Sciatic nerve (tissue), 2 donors: ENCODE data around the gene PLK3. TPM values are rescaled to one million over a fixed set of nuclear protein-coding genes. Genes with fewer than 3 reads are reported as not detected.
"Not testable (repeated sequence)": the region's sequence is repeated elsewhere in the genome, so short reads cannot be mapped to it uniquely, and the experiment has no call there.

Experiments used
- ATAC-seq: fragments of 200-7000 bp; cut with Tn5 transposase; one replicate; pipeline ENCODE4 v1.9.1; 2020; ENCODE audit warnings: mild to moderate bottlenecking, moderate library complexity
- DNase-seq: peaks from one replicate; pipeline ENCODE4 v3.0.0-alpha.2; 2020; ENCODE audit warnings: low spot score
- intact Hi-C: fragments of 100-400 bp; cut with DNase I; formaldehyde crosslinking; loops from one replicate; pipeline ENCODE4 v1.14.2; 2022
- total RNA-seq: library from RNA; stranded (reverse); fragmentation: NEBNext Ultra II Directional; extraction: Animal tissue kit (Norgen Biotek cat#: 25700); gene quantifications from one replicate; pipeline ENCODE4 v1.2.1, GENCODE V29; 2021
- donor health status: DM: no; HTN: no; CAD: no.
- donor health status: DM: no; HTN: no; CAD: no.

PLK3 gene
- 26.1 TPM for total RNA-seq

- intact Hi-C loops: no loop called here
- DNase-seq (peak; percentile 99), ATAC-seq (peak; percentile 97)
Observed at GRCh38 chr1:44799770-44800584, at the start of gene PLK3. Gene PLK3 (plus strand): TSS chr1:44800377. CDS start chr1:44800464, 87 bp downstream.

- no peak for DNase-seq
- no peak for ATAC-seq
Observed at GRCh38 chr1:44757420-44757819, 42.8 kb upstream of the PLK3 start.

GRCh38 chr1:44759077-44759476 is 41.1 kb upstream of the PLK3 start:
- no peak for ATAC-seq
- DNase-seq: no peak
- intact Hi-C loops: no loop called here

More at GRCh38 chr1:44757420-44757819, 42.8 kb upstream of the PLK3 start:
- intact Hi-C loops: no loop called here

GRCh38 chr1:44760876-44761275 is 39.3 kb upstream of the PLK3 start:
- ATAC-seq: no peak

GRCh38 chr1:44766421-44766820 is 33.8 kb upstream of the PLK3 start:
- ATAC-seq, DNase-seq, intact Hi-C loops: not testable (repeated sequence)

More at GRCh38 chr1:44760876-44761275, 39.3 kb upstream of the PLK3 start:
- intact Hi-C loops: no loop called here
- no peak for DNase-seq

GRCh38 chr1:44775078-44775929 is 24.9 kb upstream of the PLK3 start, which contains the start of gene RPS8:
Gene RPS8 (plus strand): TSS chr1:44775540. CDS start chr1:44775597, 57 bp downstream.
- DNase-seq (peak; percentile 95), ATAC-seq (peak; percentile 95)
- intact Hi-C loops: no loop called here

GRCh38 chr1:44775930-44776729 is 24.0 kb upstream of the PLK3 start:
- intact Hi-C loops: no loop called here
- peak; percentile 6 for ATAC-seq

GRCh38 chr1:44776730-44777068 is 23.5 kb upstream of the PLK3 start:
- intact Hi-C loops: no loop called here
- ATAC-seq (no peak), DNase-seq (no peak)

More at GRCh38 chr1:44775930-44776729, 24.0 kb upstream of the PLK3 start:
- DNase-seq: peak; percentile 67

GRCh38 chr1:44777547-44777946 is 22.6 kb upstream of the PLK3 start:
- ATAC-seq (no peak), DNase-seq (no peak)
- intact Hi-C loops: no loop called here

GRCh38 chr1:44777969-44778635 is 22.1 kb upstream of the PLK3 start:
- intact Hi-C loops: no loop called here
- no peak for ATAC-seq
- DNase-seq: no peak

GRCh38 chr1:44778705-44779576 is 21.2 kb upstream of the PLK3 start:
- DNase-seq: no peak
- intact Hi-C loops: no loop called here
- no peak for ATAC-seq

- no peak for ATAC-seq
- intact Hi-C loops: loop anchor here (10.0 kb wide), 2 partner anchors 54 to 66 kb away; no protein-coding TSS in a partner anchor
- no peak for DNase-seq
Observed at GRCh38 chr1:44780583-44781121, 19.5 kb upstream of the PLK3 start.

- ATAC-seq (no peak), DNase-seq (no peak)
- intact Hi-C loops: loop anchor here (10.0 kb wide), 2 partner anchors 51 to 69 kb away; no protein-coding TSS in a partner anchor
Observed at GRCh38 chr1:44783697-44784093, 16.5 kb upstream of the PLK3 start.

- ATAC-seq (peak; percentile 9), DNase-seq (no peak)
- intact Hi-C loops: loop anchor here (10.0 kb wide), 2 partner anchors 50 to 70 kb away; no protein-coding TSS in a partner anchor
Observed at GRCh38 chr1:44784094-44785028, 15.8 kb upstream of the PLK3 start.

- DNase-seq (no peak), ATAC-seq (no peak)
- intact Hi-C loops: loop anchor here (10.0 kb wide), 2 partner anchors 50 to 70 kb away; no protein-coding TSS in a partner anchor
Observed at GRCh38 chr1:44785029-44785380, 15.2 kb upstream of the PLK3 start.

- ATAC-seq (no peak), DNase-seq (no peak)
- intact Hi-C loops: loop anchor here (10.0 kb wide), 2 partner anchors 49 to 71 kb away; no protein-coding TSS in a partner anchor
Observed at GRCh38 chr1:44785501-44786137, 14.6 kb upstream of the PLK3 start.
